Tibial nerve (tissue), 4 donors: Measurements from ENCODE around the gene SF3B1. TPM values are rescaled to one million over a fixed set of nuclear protein-coding genes. Genes with fewer than 3 reads are reported as not detected.

Experiments
- DNase-seq, 2 donors: peaks; one replicate each; pipeline ENCODE4 v3.0.0-alpha.2; 2019; ENCODE audit warnings: low spot score in 2 of 2
- H3K27ac ChIP-seq, 4 donors: fragments of 200-600 bp; sonication (generic) in 3 of 4; one replicate each; pipeline ENCODE4 v1.5.1; 2017 to 2019; ENCODE audit warnings: mild to moderate bottlenecking in 1 of 4
- H3K27me3 ChIP-seq, 2 donors: fragments of 200-600 bp; sonication (generic) in 1 of 2; one replicate each; pipeline versions ENCODE4 v1.5.1 to v1.6.0; 2017 to 2019
- H3K36me3 ChIP-seq, 3 donors: fragments of 200-600 bp; sonication (generic); one replicate each; pipeline ENCODE4 v1.5.1; 2018 to 2019
- H3K4me1 ChIP-seq, 4 donors: fragments of 200-600 bp; sonication (generic) in 3 of 4; one replicate each; pipeline ENCODE4 v1.5.1; 2017 to 2019
- H3K4me3 ChIP-seq, 4 donors: fragments of 200-600 bp; sonication (generic) in 3 of 4; one replicate each; pipeline ENCODE4 v1.5.1; 2017 to 2019; ENCODE audit warnings: mild to moderate bottlenecking in 1 of 4, moderate library complexity in 1 of 4
- H3K9me3 ChIP-seq, 4 donors: fragments of 200-600 bp; sonication (generic) in 3 of 4; one replicate each; pipeline ENCODE4 v1.5.1; 2017 to 2019
- EP300 ChIP-seq, 2 donors: sonication (generic); formaldehyde crosslinking; IDR thresholded peaks; one replicate each; pipeline ENCODE4 v1.6.1; 2017; ENCODE audit warnings: antibody characterized with exemption in 2 of 2, mild to moderate bottlenecking in 1 of 2
- POLR2A ChIP-seq, 2 donors: fragments of 450-650 bp; IDR thresholded peaks; one replicate each; pipeline ENCODE4 v1.6.1; 2017; ENCODE audit warnings: antibody characterized with exemption in 2 of 2, mild to moderate bottlenecking in 2 of 2, moderate library complexity in 2 of 2
- WGBS, 2 donors: methylation state at CpG; one replicate each; pipeline ENCODE4 v1.1.5; 2018; 5-methylcytosine and 5-hydroxymethylcytosine counted together
- total RNA-seq, 4 donors: library from RNA; depleted of rRNA; stranded (reverse); fragments of >200 nt; gene quantifications; one replicate each; pipeline ENCODE4 v1.1.0, GENCODE V29; 2016
- TF ChIP-seq, protein P1 (sequence below), 5 experiments: fragments of 200-600 bp in 3 of 5; fragments of 450-650 bp in 2 of 5; sonication (generic) in 3 of 5; IDR thresholded peaks; one replicate each; pipeline ENCODE4 v1.5.1; 2016 to 2019; ENCODE audit warnings: antibody characterized with exemption in 5 of 5, mild to moderate bottlenecking in 3 of 5, moderate library complexity in 2 of 5

Gene SF3B1
- total RNA-seq, 4 donors from 2014 or later = 274 to 335 (median 303) TPM

GRCh38 chr2:197446844-197447243, 12.0 kb upstream of the SF3B1 start:
- Histone ChIP-seq H3K9me3 (no peaks in the 10 kb centered on the region), H3K4me1 (no peaks in the 10 kb centered on the region), H3K27me3 (no peaks in the 10 kb centered on the region), H3K36me3 (no peaks in the 10 kb centered on the region), H3K27ac (no peak overlapping the region), H3K4me3 (no peak overlapping the region)
- no peak for DNase-seq
- TF ChIP-seq, protein P1, sequence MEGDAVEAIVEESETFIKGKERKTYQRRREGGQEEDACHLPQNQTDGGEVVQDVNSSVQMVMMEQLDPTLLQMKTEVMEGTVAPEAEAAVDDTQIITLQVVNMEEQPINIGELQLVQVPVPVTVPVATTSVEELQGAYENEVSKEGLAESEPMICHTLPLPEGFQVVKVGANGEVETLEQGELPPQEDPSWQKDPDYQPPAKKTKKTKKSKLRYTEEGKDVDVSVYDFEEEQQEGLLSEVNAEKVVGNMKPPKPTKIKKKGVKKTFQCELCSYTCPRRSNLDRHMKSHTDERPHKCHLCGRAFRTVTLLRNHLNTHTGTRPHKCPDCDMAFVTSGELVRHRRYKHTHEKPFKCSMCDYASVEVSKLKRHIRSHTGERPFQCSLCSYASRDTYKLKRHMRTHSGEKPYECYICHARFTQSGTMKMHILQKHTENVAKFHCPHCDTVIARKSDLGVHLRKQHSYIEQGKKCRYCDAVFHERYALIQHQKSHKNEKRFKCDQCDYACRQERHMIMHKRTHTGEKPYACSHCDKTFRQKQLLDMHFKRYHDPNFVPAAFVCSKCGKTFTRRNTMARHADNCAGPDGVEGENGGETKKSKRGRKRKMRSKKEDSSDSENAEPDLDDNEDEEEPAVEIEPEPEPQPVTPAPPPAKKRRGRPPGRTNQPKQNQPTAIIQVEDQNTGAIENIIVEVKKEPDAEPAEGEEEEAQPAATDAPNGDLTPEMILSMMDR (IDR thresholded peaks at IDR 0.05) = no peak

GRCh38 chr2:197445746-197446145, 10.9 kb upstream of the SF3B1 start:
- no peak overlapping the region for H3K27ac ChIP-seq
- no peaks in the 10 kb centered on the region for H3K36me3 ChIP-seq
- WGBS, 2 donors = 48 to 59% methylated on average over 1 of the region's 1 CpG
- H3K4me1 ChIP-seq = no peaks in the 10 kb centered on the region
- H3K9me3 ChIP-seq = no peaks in the 10 kb centered on the region
- no peak for DNase-seq
- TF ChIP-seq, protein P1 (IDR thresholded peaks at IDR 0.05) = no peak
- TF ChIP-seq EP300 (IDR thresholded peaks at IDR 0.05) = no peak
- no peak for TF ChIP-seq POLR2A (IDR thresholded peaks at IDR 0.05)
- H3K4me3 ChIP-seq = no peak overlapping the region
- H3K27me3 ChIP-seq = no peaks in the 10 kb centered on the region

DNA sequence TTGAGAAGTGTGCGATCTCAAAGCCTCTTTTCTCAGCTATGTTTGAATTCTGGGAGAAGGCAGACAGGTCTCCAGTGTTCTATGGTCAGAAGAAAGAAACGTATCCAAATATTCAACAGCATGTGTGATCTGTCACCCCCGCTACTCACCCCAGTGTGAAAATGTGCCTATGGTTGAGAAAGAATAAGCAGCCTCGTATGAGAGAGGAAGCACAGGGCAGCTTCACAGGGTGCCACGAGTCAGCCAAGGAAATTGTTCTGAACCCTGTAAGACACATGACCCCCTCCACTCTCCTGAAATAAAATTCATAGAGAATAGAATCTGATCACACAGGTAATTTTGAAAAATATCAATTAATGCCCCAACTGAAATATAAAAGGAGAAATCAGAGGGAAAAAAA, 8.0 kb upstream of the SF3B1 start:
- no peak for DNase-seq
- Histone ChIP-seq H3K4me1 (no peaks in the 10 kb centered on the region), H3K27me3 (no peaks in the 10 kb centered on the region), H3K4me3 (no peak overlapping the region), H3K9me3 (no peaks in the 10 kb centered on the region), H3K36me3 (no peaks in the 10 kb centered on the region), H3K27ac (peak overlapping the region in 2 of 4 donors; percentile 61 to 72)
- WGBS, 2 donors = 52 to 59% methylated on average over 5 of the region's 5 CpGs
- peak in 1 of 2 donors; percentile 31 for TF ChIP-seq EP300 (IDR thresholded peaks at IDR 0.05)
- TF ChIP-seq, protein P1 (IDR thresholded peaks at IDR 0.05) = no peak

DNA sequence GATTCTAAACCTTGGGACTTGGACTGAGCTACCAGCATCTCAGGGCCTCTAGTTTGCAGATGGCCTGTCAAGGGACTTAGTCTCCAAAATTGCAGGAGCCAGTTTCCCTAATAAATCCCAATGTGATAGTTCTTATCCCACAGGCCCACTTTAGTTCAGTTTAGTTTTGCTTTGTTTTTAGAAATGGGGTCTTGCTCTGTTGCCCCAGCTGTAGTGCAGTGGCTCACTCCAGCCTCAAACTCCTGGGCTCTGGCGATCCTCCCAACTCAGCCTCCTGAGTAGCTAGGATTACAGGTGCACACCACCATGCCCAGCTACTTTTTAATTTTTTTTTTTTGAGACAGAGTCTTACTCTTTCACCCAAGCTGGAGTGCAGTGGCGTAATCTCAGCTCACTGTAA, 2.6 kb upstream of the SF3B1 start:
- WGBS, 2 donors = 100% methylated on average over 2 of the region's 2 CpGs

DNA sequence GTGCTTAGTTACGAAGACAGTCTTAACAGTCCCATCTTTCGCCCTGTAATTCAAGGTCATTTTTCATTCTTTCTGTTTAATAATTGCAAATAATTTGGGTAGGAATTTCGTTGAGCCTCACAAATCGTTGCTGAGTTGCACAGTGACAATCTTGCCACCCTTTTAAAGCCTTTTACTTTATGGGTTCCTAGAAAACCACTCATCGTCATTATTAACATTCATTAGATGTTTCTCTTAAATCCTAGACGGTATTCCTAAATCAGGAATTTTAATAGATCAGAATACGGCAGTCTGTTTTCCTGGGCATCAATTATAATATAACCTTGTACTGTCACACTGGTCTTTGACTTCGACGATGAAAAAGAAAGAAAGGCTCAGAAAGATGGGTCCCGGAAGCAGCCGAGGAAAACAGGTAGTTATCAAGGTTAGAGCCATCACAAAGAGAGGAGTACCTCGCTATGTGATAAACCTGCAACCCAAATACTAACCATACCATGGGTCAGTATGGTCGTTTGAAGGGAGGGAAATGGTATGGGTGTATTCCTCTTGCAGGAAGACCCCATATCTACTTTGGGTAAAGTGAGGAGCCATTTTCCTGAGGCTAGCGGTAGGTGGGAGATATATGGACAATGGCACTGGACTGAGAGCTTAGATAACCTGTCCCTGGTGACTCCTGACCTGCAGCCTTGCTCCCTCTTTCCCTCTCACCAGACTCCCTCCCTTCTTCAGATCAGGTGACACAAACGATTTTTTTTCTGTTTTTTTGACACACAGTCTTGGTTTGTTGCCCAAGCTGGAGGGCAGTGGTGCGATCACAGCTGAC, 981 bp upstream of the SF3B1 start:
- Histone ChIP-seq H3K4me1 (peaks cover 0 to 40% (median 34%) of the 10 kb centered on the region in 4 donors), H3K9me3 (no peaks in the 10 kb centered on the region), H3K27ac (peak overlapping the region; percentile 94 to 98 (median 98)), H3K36me3 (no peaks in the 10 kb centered on the region), H3K27me3 (no peaks in the 10 kb centered on the region), H3K4me3 (peak overlapping the region; percentile 63 to 100 (median 80))
- TF ChIP-seq EP300 (IDR thresholded peaks at IDR 0.05) = no peak
- TF ChIP-seq, protein P1 (IDR thresholded peaks at IDR 0.05) = no peak
- TF ChIP-seq POLR2A (IDR thresholded peaks at IDR 0.05) = no peak
- no peak for DNase-seq
- WGBS, 2 donors = 32 to 35% methylated on average over 16 of the region's 16 CpGs

More for the DNA sequence above, 2.6 kb upstream of the SF3B1 start:
- Histone ChIP-seq H3K27ac (no peak overlapping the region), H3K4me1 (peaks cover 0 to 25% (median 18%) of the 10 kb centered on the region in 4 donors), H3K9me3 (no peaks in the 10 kb centered on the region), H3K4me3 (no peak overlapping the region), H3K27me3 (no peaks in the 10 kb centered on the region), H3K36me3 (no peaks in the 10 kb centered on the region)
- no peak for DNase-seq
- TF ChIP-seq, protein P1 (IDR thresholded peaks at IDR 0.05) = no peak
- no peak for TF ChIP-seq POLR2A (IDR thresholded peaks at IDR 0.05)
- TF ChIP-seq EP300 (IDR thresholded peaks at IDR 0.05) = no peak
